DOHH2 (cell line): ENCODE data around the gene FMNL2.

ENCODE experiments used
- H3F3A ChIP-seq: fragments of 200-600 bp; sonication (generic), shearing (Covaris generic); 2 replicates; pipeline ENCODE4 v1.6.0; 2016; ENCODE audit warnings: antibody characterized with exemption, mild to moderate bottlenecking; ENCODE audit not compliant: control insufficient read depth, insufficient read depth
- H3K27ac ChIP-seq: fragments of 200-600 bp; sonication (generic); 2 replicates; pipeline ENCODE4 v1.5.1; 2014; ENCODE audit warnings: low read depth, mild to moderate bottlenecking, low read length, moderate library complexity
- H3K27me3 ChIP-seq: fragments of 200-600 bp; sonication (generic); 2 replicates; pipeline ENCODE4 v1.6.1; 2014; ENCODE audit warnings: mild to moderate bottlenecking, low read length, mixed read lengths; ENCODE audit not compliant: control insufficient read depth
- H3K36me3 ChIP-seq: fragments of 200-600 bp; sonication (generic); 2 replicates; pipeline ENCODE4 v1.6.1; 2014; ENCODE audit warnings: mild to moderate bottlenecking, low read length, moderate library complexity, mixed read lengths; ENCODE audit not compliant: control insufficient read depth
- H3K4me1 ChIP-seq: fragments of 200-600 bp; sonication (generic); 2 replicates; pipeline ENCODE4 v1.6.1; 2014; ENCODE audit warnings: mild to moderate bottlenecking, low read length, mixed read lengths; ENCODE audit not compliant: control insufficient read depth
- H3K4me2 ChIP-seq: fragments of 200-600 bp; sonication (generic); 2 replicates; pipeline ENCODE4 v1.6.0; 2014; ENCODE audit warnings: mild to moderate bottlenecking, low read length, moderate library complexity
- H3K4me3 ChIP-seq: fragments of 200-600 bp; sonication (generic); 2 replicates; pipeline ENCODE4 v1.5.1; 2014; ENCODE audit warnings: mild to moderate bottlenecking, low read length, mixed read lengths
- H3K79me2 ChIP-seq: fragments of 200-600 bp; sonication (generic); 2 replicates; pipeline ENCODE4 v1.6.1; 2014; ENCODE audit warnings: mild to moderate bottlenecking, low read length, mixed read lengths; ENCODE audit not compliant: control insufficient read depth
- H3K9me2 ChIP-seq: fragments of 200-600 bp; sonication (generic); replicated peaks from 2 replicates; pipeline ENCODE4 v1.6.1; 2014; ENCODE audit warnings: mild to moderate bottlenecking, low read length, mixed read lengths; ENCODE audit not compliant: control insufficient read depth
- H3K9me3 ChIP-seq: fragments of 200-600 bp; sonication (generic); 2 replicates; pipeline ENCODE4 v1.6.1; 2014; ENCODE audit warnings: antibody characterized with exemption, low read length, mixed read lengths; ENCODE audit not compliant: control insufficient read depth, insufficient read depth
- H4K20me1 ChIP-seq: fragments of 200-600 bp; sonication (generic); 2 replicates; pipeline ENCODE4 v1.6.0; 2014; ENCODE audit warnings: low read depth, mild to moderate bottlenecking, antibody characterized with exemption, low read length, moderate library complexity; ENCODE audit not compliant: control insufficient read depth, insufficient read depth
- CTCF ChIP-seq: fragments of 200-600 bp; sonication (generic); IDR thresholded peaks from one replicate; pipeline ENCODE4 v1.5.1; 2014; ENCODE audit warnings: antibody characterized with exemption, mild to moderate bottlenecking, low read depth, low read length; ENCODE audit not compliant: poor library complexity, severe bottlenecking
- EZH2phosphoT487 ChIP-seq: fragments of 200-600 bp; sonication (generic); IDR thresholded peaks from 2 replicates; pipeline ENCODE4 v1.6.1; 2017; ENCODE audit warnings: borderline replicate concordance, mild to moderate bottlenecking, antibody characterized with exemption, low read length, moderate library complexity, mixed read lengths

The FMNL2 gene

DNA sequence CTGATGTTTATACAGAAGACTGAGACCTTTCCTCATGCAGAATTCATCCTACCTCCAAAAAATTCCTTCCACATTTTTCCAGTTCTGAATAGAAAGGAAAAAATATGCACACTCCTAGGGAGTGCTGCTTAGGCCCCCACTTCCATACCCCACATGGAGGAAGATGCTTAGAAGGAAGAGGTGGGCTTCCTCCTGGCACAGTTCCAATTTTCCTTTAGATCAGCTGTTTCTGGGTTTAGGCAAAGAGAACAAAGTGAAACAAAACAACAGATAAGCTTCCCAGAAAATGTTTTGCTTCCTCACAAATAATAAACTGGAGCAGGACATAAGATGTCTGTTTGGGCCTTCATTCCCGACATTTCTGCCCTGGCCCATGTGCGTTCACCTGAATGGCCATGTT, 209.7 kb downstream of the FMNL2 start:
- TF ChIP-seq CTCF, result no peak
- TF ChIP-seq EZH2phosphoT487, result no peak
- H3K4me2 ChIP-seq, result no peak overlapping the region

GRCh38 chr2:152546230-152546837, 211.4 kb downstream of the FMNL2 start:
- Histone ChIP-seq H3K79me2 (no peaks in the 10 kb centered on the region), H3K4me3 (no peak overlapping the region), H3F3A (no peaks in the 10 kb centered on the region), H4K20me1 (no peaks in the 10 kb centered on the region), H3K4me2 (no peak overlapping the region), H3K9me3 (no peaks in the 10 kb centered on the region), H3K27me3 (no peaks in the 10 kb centered on the region), H3K9me2 (no peaks in the 10 kb centered on the region), H3K36me3 (no peaks in the 10 kb centered on the region), H3K27ac (no peak overlapping the region), H3K4me1 (no peaks in the 10 kb centered on the region)
- TF ChIP-seq EZH2phosphoT487 (no peak), CTCF (no peak)

More for the DNA sequence above, 209.7 kb downstream of the FMNL2 start:
- Histone ChIP-seq H3K27me3 (no peaks in the 10 kb centered on the region), H3K4me1 (no peaks in the 10 kb centered on the region), H3K79me2 (no peaks in the 10 kb centered on the region), H3K27ac (no peak overlapping the region), H3K9me2 (no peaks in the 10 kb centered on the region), H3K36me3 (no peaks in the 10 kb centered on the region), H4K20me1 (no peaks in the 10 kb centered on the region), H3F3A (no peaks in the 10 kb centered on the region), H3K4me3 (no peak overlapping the region), H3K9me3 (no peaks in the 10 kb centered on the region)

GRCh38 chr2:152548111-152548875, 213.3 kb downstream of the FMNL2 start:
- no peaks in the 10 kb centered on the region for H3K9me2 ChIP-seq
- H3K4me3 ChIP-seq, result no peak overlapping the region
- H3F3A ChIP-seq, result no peaks in the 10 kb centered on the region
- no peak overlapping the region for H3K27ac ChIP-seq
- TF ChIP-seq EZH2phosphoT487 (no peak), CTCF (no peak)
- H3K79me2 ChIP-seq, result no peaks in the 10 kb centered on the region
- H3K9me3 ChIP-seq, result no peaks in the 10 kb centered on the region
- H3K4me1 ChIP-seq, result no peaks in the 10 kb centered on the region
- no peaks in the 10 kb centered on the region for H3K27me3 ChIP-seq
- no peak overlapping the region for H3K4me2 ChIP-seq
- no peaks in the 10 kb centered on the region for H4K20me1 ChIP-seq
- H3K36me3 ChIP-seq, result no peaks in the 10 kb centered on the region
